GM10248 (cell line): Measurements from ENCODE around the gene PRKAR1B.

ENCODE experiments used
- CTCF ChIA-PET: fragments of 300-600 bp; sonication (Branson Sonifier 250); formaldehyde crosslinking; extraction: SDS; loops from one replicate; lab custom pipeline; 2021; ENCODE audit warnings: antibody characterized with exemption; lab: Yijun Ruan, JAX
- POLR2A ChIA-PET: fragments of 350-650 bp; sonication (Branson Sonifier 250); formaldehyde crosslinking; extraction: SDS; loops from one replicate; lab custom pipeline; 2020; ENCODE audit warnings: antibody characterized with exemption; lab: Yijun Ruan, JAX
- DNase-seq: peaks from one replicate; pipeline ENCODE4 v3.0.0; 2012; ENCODE audit errors: extremely low spot score
- TF ChIP-seq, protein P1 (sequence below): IDR thresholded peaks from 2 replicates; pipeline ENCODE4 v1.5.1; 2012; ENCODE audit warnings: mild to moderate bottlenecking, low read depth; ENCODE audit errors: extremely low read depth, missing control alignments, control extremely low read depth

The PRKAR1B gene

GRCh38 chr7:601036-601594 is 126.0 kb downstream of the PRKAR1B start:
- POLR2A ChIA-PET = interaction anchor here (0.7 kb wide), 1 partner anchor 1713 kb away, joined by 7 read pairs; the partner anchor contains the start of gene SNX8

DNA sequence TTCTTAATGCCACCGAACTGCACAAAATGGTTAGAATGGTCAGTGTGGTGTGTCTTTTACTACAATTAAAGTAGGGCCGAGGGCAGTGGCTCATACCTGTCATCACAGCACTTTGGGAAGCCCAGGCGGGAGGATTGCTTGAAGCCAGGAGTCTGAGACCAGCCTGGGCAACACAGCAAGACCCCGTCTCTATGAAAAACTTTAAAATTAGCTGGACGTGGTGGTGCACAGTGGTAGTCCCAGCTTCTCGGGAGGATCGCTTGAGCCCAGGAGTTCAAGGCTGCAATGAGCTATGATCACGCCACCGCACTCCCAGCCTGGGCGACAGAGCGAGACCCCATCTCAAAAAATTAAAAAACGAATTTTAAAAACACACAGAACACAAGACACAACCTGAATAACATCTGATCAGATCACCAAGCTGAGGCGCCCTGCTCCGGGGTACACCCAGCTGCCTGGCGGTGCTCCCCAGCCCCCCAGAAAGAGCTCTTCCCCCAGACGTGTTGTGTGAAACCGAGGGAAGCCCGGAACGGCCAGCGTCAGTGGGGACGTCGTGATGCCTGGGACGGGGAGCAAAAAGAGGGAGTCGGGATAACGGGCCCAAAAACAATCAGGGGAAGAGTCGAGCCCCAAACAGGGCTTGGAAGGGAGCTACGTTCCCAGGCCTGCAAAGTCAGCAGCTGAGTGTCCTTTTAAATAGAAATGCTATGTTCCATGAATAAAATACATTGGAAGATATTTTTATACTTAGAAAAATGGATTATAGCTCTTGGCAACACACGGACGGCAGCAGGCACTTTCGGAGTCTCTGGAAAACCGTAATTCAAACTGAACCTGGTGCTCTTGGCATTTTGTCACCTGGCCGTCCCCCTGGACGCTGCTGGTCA is 126.7 kb downstream of the PRKAR1B start:
- TF ChIP-seq, protein P1, sequence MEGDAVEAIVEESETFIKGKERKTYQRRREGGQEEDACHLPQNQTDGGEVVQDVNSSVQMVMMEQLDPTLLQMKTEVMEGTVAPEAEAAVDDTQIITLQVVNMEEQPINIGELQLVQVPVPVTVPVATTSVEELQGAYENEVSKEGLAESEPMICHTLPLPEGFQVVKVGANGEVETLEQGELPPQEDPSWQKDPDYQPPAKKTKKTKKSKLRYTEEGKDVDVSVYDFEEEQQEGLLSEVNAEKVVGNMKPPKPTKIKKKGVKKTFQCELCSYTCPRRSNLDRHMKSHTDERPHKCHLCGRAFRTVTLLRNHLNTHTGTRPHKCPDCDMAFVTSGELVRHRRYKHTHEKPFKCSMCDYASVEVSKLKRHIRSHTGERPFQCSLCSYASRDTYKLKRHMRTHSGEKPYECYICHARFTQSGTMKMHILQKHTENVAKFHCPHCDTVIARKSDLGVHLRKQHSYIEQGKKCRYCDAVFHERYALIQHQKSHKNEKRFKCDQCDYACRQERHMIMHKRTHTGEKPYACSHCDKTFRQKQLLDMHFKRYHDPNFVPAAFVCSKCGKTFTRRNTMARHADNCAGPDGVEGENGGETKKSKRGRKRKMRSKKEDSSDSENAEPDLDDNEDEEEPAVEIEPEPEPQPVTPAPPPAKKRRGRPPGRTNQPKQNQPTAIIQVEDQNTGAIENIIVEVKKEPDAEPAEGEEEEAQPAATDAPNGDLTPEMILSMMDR = no peak
- POLR2A ChIA-PET = no interaction called here
- CTCF ChIA-PET = interaction anchor here (1.0 to 1.6 kb wide), 4 partner anchors 10 to 337 kb away, joined by 3 read pairs; no protein-coding TSS in a partner anchor
- no peak for DNase-seq

More at GRCh38 chr7:601036-601594, 126.0 kb downstream of the PRKAR1B start:
- CTCF ChIA-PET = interaction anchor here (1.0 to 1.5 kb wide), 3 partner anchors 21 to 338 kb away, joined by 3 read pairs; no protein-coding TSS in a partner anchor
- no peak for DNase-seq
- TF ChIP-seq, protein P1 = no peak

DNA sequence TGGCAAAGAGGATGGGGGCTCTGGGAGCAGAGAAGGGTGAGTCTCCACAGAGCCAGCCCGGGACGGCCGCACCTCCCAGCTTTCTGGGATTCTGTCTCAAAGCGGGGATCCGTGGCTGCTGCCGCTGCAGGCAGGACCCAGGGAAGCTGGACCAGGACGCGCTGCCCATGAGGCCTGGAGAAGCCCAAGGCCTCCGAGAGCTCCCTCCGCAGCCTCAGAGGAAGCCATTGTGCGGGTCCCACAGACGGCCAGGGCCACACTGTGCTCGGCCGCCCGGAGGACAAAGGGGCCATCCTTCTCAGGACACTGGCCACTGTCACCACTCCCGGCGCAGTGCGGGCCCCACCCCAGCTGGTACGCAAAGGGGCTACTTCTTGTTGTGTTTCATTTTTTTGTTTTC is 128.2 kb downstream of the PRKAR1B start:
- CTCF ChIA-PET = interaction anchor here (1.6 kb wide), 1 partner anchor 9 kb away, joined by 3 read pairs; no protein-coding TSS in a partner anchor
- TF ChIP-seq, protein P1 = no peak
- POLR2A ChIA-PET = no interaction called here
- DNase-seq = no peak

DNA sequence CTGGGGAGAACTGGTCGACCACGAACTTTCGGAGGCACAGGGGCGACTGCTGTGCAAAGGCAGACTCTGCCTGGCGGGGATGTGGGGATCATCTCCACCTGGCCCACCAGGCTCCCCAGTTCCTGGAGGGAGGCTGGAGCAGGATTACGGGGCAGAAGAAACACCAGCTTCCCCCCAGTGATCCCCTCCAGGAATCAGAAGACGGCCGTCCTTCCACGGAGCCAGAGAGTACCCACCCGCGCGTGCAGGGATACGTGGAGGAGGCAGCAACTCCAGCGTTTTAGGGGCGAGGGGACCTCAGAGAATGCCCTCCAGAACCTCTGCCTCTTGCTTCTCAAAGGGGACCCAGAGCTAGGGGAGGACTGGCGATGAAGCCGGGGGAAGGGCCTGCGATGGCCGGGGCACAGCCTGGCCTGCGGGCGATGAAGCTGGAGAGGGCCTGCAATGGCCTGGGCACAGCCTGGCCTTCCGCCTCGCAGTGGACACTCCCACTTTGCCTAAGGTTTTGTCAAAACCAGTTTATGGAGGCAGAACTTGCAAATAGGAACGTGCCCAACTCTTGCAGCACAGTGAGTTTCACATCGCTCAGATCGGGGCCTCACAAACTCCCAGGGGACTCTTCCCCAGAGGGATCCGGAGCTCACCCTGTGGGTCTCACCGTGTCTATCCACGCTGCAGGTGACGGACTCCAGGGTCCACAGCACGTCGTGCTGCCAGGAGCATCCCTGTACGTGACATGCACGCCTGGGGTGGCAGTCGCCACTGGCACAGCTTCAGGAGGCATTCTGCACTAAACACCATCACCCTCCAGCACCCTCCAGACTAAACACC is 129.5 kb downstream of the PRKAR1B start:
- no peak for DNase-seq
- ChIA-PET POLR2A (no interaction called here), CTCF (no interaction called here)
- TF ChIP-seq, protein P1 = no peak

DNA sequence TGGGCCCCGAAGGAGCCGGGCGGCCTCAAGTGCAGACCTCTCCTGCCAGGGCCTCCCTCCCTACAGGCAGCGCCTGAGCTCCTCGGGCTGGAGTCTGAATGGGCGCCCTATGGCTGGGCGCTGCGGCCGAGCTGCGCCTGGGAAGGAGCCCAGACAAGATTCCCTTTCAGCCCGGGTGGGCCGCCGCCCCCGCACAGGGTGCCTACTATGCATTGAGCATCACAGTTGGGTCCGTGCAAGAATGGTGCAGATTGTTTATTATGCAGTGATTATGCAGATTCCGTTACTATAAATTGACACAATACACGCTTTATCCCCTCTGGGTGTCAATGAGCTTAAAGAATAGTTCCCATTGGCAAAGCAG is 130.3 kb downstream of the PRKAR1B start:
- ChIA-PET POLR2A (no interaction called here), CTCF (no interaction called here)
- DNase-seq = no peak
- TF ChIP-seq, protein P1 = no peak
